Measurements from ENCODE around the gene ZSCAN22. TPM values are rescaled to one million over a fixed set of nuclear protein-coding genes. Genes with fewer than 3 reads are reported as not detected.
"Not testable (repeated sequence)": the region's sequence is repeated elsewhere in the genome, so short reads cannot be mapped to it uniquely, and the experiment has no call there.

ZSCAN22 gene
- total RNA-seq, 2 donors from 2014 or later = 2.7 to 4.1 TPM

GRCh38 chr19:58368561-58369360 lies 42.0 kb downstream of the ZSCAN22 start:
- intact Hi-C loops (cut with DNase I) = no loop called here
- no peaks in the 10 kb centered on the region for H3K36me3 ChIP-seq
- H3K9me3 ChIP-seq = no peaks in the 10 kb centered on the region
- no peaks in the 10 kb centered on the region for H3K27me3 ChIP-seq (replicated peaks; ENCODE audit: insufficient read depth)
- H3K4me1 ChIP-seq (replicated peaks) = no peaks in the 10 kb centered on the region
- no peak overlapping the region for H3K27ac ChIP-seq
- no peak for DNase-seq (ENCODE audit: low spot score)
- TF ChIP-seq, protein P1, sequence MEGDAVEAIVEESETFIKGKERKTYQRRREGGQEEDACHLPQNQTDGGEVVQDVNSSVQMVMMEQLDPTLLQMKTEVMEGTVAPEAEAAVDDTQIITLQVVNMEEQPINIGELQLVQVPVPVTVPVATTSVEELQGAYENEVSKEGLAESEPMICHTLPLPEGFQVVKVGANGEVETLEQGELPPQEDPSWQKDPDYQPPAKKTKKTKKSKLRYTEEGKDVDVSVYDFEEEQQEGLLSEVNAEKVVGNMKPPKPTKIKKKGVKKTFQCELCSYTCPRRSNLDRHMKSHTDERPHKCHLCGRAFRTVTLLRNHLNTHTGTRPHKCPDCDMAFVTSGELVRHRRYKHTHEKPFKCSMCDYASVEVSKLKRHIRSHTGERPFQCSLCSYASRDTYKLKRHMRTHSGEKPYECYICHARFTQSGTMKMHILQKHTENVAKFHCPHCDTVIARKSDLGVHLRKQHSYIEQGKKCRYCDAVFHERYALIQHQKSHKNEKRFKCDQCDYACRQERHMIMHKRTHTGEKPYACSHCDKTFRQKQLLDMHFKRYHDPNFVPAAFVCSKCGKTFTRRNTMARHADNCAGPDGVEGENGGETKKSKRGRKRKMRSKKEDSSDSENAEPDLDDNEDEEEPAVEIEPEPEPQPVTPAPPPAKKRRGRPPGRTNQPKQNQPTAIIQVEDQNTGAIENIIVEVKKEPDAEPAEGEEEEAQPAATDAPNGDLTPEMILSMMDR (IDR thresholded peaks at IDR 0.05) = no peak
- no peak for TF ChIP-seq POLR2A (IDR thresholded peaks at IDR 0.05)
- no peak for TF ChIP-seq POLR2AphosphoS5 (IDR thresholded peaks at IDR 0.05)
- H3K4me3 ChIP-seq = no peak overlapping the region
- whole genome bisulfite sequencing = 90% methylated on average over 64 of the region's 68 CpGs

- TF ChIP-seq POLR2AphosphoS5 (IDR thresholded peaks at IDR 0.05) (no peak), POLR2A (IDR thresholded peaks at IDR 0.05) (no peak)
- TF ChIP-seq, protein P1 (IDR thresholded peaks at IDR 0.05) = no peak
- intact Hi-C loops (cut with DNase I) = no loop called here
- no peak for DNase-seq (ENCODE audit: low spot score)
These were observed 45.7 kb downstream of the ZSCAN22 start for GRCh38 chr19:58372311-58373133.

DNA sequence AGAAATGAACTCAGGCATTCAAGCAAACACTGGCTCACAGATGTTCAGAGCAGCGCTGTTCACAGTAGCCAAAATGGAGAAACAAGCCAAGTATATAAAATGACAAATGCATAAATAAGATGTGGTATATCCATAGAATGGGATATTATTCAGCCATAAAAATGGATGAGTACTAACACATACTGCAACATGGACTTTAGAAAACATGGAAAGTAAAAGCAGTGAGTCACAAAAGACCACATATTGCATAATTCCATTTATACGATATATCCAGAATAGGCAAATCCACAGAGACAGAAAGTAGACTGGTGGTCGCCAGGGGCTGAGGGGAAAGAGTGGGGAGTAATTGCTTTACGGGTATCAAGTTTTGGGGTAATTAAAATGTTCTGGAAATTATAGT lies 47.4 kb downstream of the ZSCAN22 start:
- no peak for DNase-seq (ENCODE audit: low spot score)
- H3K27ac ChIP-seq = no peak overlapping the region
- intact Hi-C loops (cut with DNase I) = no loop called here
- TF ChIP-seq POLR2AphosphoS5 (IDR thresholded peaks at IDR 0.05) = no peak
- TF ChIP-seq, protein P1 (IDR thresholded peaks at IDR 0.05) = no peak
- no peak for TF ChIP-seq POLR2A (IDR thresholded peaks at IDR 0.05)
- H3K27me3 ChIP-seq (replicated peaks; ENCODE audit: insufficient read depth) = no peaks in the 10 kb centered on the region
- H3K9me3 ChIP-seq = no peaks in the 10 kb centered on the region
- no peaks in the 10 kb centered on the region for H3K4me1 ChIP-seq (replicated peaks)
- no peaks in the 10 kb centered on the region for H3K36me3 ChIP-seq
- 89% methylated on average over 4 of the region's 4 CpGs for WGBS
- H3K4me3 ChIP-seq = no peak overlapping the region

More at GRCh38 chr19:58372311-58373133, 45.7 kb downstream of the ZSCAN22 start:
- Histone ChIP-seq H3K27me3 (replicated peaks; ENCODE audit: insufficient read depth) (no peaks in the 10 kb centered on the region), H3K27ac (no peak overlapping the region), H3K36me3 (no peaks in the 10 kb centered on the region), H3K4me3 (no peak overlapping the region), H3K9me3 (no peaks in the 10 kb centered on the region), H3K4me1 (replicated peaks) (no peaks in the 10 kb centered on the region)
- WGBS = 75% methylated on average over 15 of the region's 15 CpGs

DNA sequence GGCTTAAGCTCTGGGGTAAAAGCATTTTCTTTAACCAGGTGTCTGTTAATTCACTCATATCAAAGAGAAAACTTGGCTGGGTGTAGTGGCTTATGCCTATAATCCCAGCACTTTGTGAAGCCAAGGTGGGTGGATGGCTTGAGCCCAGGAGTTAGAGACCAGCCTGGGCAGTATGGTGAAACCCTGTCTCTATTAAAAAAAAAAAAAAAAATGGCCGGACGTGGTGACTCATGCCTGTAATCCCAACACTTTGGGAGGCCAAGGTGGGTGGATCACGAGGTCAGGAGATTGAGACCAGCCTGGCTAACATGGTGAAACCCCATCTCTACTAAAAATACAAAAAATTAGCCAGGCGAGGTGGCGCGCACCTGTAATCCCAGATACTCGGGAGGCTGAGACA lies 49.9 kb downstream of the ZSCAN22 start:
- H3K27me3 ChIP-seq (replicated peaks; ENCODE audit: insufficient read depth); DNase-seq (ENCODE audit: low spot score); H3K9me3 ChIP-seq; H3K27ac ChIP-seq; H3K4me1 ChIP-seq (replicated peaks); H3K4me3 ChIP-seq; intact Hi-C loops (cut with DNase I); H3K36me3 ChIP-seq: not testable (repeated sequence)
- 86% methylated on average over 7 of the region's 7 CpGs for WGBS

- H3K4me3 ChIP-seq = no peak overlapping the region
- intact Hi-C loops (cut with DNase I) = no loop called here
- TF ChIP-seq POLR2AphosphoS5 (IDR thresholded peaks at IDR 0.05) = no peak
- TF ChIP-seq, protein P1 (IDR thresholded peaks at IDR 0.05) = no peak
- no peak for DNase-seq (ENCODE audit: low spot score)
- peaks cover 4% of the 10 kb centered on the region for H3K4me1 ChIP-seq (replicated peaks)
- no peaks in the 10 kb centered on the region for H3K36me3 ChIP-seq
- H3K9me3 ChIP-seq = no peaks in the 10 kb centered on the region
- no peak overlapping the region for H3K27ac ChIP-seq
- no peaks in the 10 kb centered on the region for H3K27me3 ChIP-seq (replicated peaks; ENCODE audit: insufficient read depth)
- WGBS = 93% methylated on average over 5 of the region's 6 CpGs
These were observed 52.5 kb downstream of the ZSCAN22 start for GRCh38 chr19:58379246-58379645.
